GM21737 (cell line): ENCODE measurements around the gene SPATA20.

Source experiments
- ATAC-seq: cut with Tn5 transposase; IDR thresholded peaks from one replicate; pipeline ENCODE4 v1.9.1; 2021; ENCODE audit warnings: mild to moderate bottlenecking, moderate library complexity; ENCODE audit not compliant: unreplicated experiment

The SPATA20 gene

GRCh38 chr17:50538549-50539410, 8.2 kb upstream of the SPATA20 start:
- no peak for ATAC-seq

GRCh38 chr17:50539762-50540559, 7.0 kb upstream of the SPATA20 start:
- no peak for ATAC-seq

- ATAC-seq = no peak
These were observed 6.2 kb upstream of the SPATA20 start for GRCh38 chr17:50540560-50541401.

GRCh38 chr17:50541402-50541715, 5.6 kb upstream of the SPATA20 start:
- ATAC-seq = no peak

GRCh38 chr17:50541716-50542688, 5.0 kb upstream of the SPATA20 start:
- ATAC-seq = peak; percentile 81

GRCh38 chr17:50542795-50543774, 3.9 kb upstream of the SPATA20 start:
- no peak for ATAC-seq

GRCh38 chr17:50544516-50544915, 2.5 kb upstream of the SPATA20 start:
- no peak for ATAC-seq

- no peak for ATAC-seq
These were observed 1.7 kb upstream of the SPATA20 start for GRCh38 chr17:50545311-50545710.

- ATAC-seq = no peak
These were observed 306 bp upstream of the SPATA20 start for GRCh38 chr17:50546701-50547034.

- ATAC-seq = no peak
These were observed 736 bp downstream of the SPATA20 start for GRCh38 chr17:50547736-50548083.

- ATAC-seq = no peak
These were observed 1.9 kb downstream of the SPATA20 start for GRCh38 chr17:50548831-50549230.

- ATAC-seq = no peak
These were observed 2.4 kb downstream of the SPATA20 start for GRCh38 chr17:50549256-50549941.

- no peak for ATAC-seq
These were observed 3.0 kb downstream of the SPATA20 start for GRCh38 chr17:50549969-50550368.

GRCh38 chr17:50550661-50551432, 3.9 kb downstream of the SPATA20 start:
- ATAC-seq = no peak

GRCh38 chr17:50551433-50551815, 4.5 kb downstream of the SPATA20 start:
- ATAC-seq = no peak

GRCh38 chr17:50551884-50552283, 4.9 kb downstream of the SPATA20 start:
- ATAC-seq = no peak

GRCh38 chr17:50554201-50554600, 7.2 kb downstream of the SPATA20 start:
- ATAC-seq = no peak

- no peak for ATAC-seq
These were observed 9.8 kb downstream of the SPATA20 start for GRCh38 chr17:50556803-50557202.
